ENCODE measurements around the gene MYO9A.

Gene MYO9A

DNA sequence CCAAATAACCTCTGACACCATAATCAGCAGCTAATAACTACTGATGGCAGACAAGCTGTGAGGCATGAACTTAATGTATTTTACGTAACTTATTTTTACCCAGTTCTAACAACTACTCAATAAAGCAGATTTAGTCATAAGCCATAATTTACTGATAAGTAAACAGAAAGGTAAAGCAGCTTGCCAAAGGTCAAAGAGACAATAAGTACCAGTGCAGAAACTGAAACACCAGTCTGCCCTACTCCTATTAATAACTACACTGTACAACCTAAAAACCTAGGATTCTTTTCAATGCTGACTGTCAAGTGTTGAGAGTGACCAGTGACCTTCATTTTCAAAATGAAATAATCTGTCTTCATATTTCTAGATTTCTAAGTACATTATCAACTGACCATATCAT is 155.4 kb downstream of the MYO9A start:
- no peaks in the 10 kb centered on the region for H3K27me3 ChIP-seq
- no peaks in the 10 kb centered on the region for H3K36me3 ChIP-seq
- no peak overlapping the region for H3K4me3 ChIP-seq (ENCODE audit: low read depth, low read length)

DNA sequence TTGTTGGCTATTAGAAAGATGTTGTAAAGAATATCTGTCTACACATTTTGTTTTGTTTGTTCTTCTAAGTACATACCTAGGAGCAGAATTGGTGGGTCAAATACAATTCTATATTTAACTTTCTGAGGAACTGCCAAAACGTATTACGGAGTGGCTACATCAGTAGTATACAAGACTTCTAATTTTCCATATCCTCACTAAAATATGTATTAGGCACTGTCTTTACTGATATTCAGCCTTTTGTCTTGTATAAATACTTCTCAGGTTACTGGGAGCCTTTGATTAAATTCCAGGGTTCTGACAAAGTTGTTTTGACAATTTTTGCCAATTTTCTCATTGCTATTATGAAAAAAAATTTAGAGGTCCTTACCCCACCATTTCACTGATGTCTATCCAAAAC is 160.9 kb downstream of the MYO9A start:
- Histone ChIP-seq H3K36me3 (no peaks in the 10 kb centered on the region), H3K4me1 (no peaks in the 10 kb centered on the region), H3K27me3 (no peaks in the 10 kb centered on the region), H3K4me3 (ENCODE audit: low read depth, low read length) (no peak overlapping the region), H3K9me3 (no peaks in the 10 kb centered on the region)
- no peak for DNase-seq
- TF ChIP-seq, protein P1, sequence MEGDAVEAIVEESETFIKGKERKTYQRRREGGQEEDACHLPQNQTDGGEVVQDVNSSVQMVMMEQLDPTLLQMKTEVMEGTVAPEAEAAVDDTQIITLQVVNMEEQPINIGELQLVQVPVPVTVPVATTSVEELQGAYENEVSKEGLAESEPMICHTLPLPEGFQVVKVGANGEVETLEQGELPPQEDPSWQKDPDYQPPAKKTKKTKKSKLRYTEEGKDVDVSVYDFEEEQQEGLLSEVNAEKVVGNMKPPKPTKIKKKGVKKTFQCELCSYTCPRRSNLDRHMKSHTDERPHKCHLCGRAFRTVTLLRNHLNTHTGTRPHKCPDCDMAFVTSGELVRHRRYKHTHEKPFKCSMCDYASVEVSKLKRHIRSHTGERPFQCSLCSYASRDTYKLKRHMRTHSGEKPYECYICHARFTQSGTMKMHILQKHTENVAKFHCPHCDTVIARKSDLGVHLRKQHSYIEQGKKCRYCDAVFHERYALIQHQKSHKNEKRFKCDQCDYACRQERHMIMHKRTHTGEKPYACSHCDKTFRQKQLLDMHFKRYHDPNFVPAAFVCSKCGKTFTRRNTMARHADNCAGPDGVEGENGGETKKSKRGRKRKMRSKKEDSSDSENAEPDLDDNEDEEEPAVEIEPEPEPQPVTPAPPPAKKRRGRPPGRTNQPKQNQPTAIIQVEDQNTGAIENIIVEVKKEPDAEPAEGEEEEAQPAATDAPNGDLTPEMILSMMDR (IDR thresholded peaks at IDR 0.05; ENCODE audit: low read depth, low read length), result no peak

More for the DNA sequence above, 155.4 kb downstream of the MYO9A start:
- TF ChIP-seq, protein P1 (IDR thresholded peaks at IDR 0.05; ENCODE audit: low read depth, low read length), result no peak
- no peak for DNase-seq
- H3K9me3 ChIP-seq, result no peaks in the 10 kb centered on the region
- peaks cover 5% of the 10 kb centered on the region for H3K4me1 ChIP-seq

DNA sequence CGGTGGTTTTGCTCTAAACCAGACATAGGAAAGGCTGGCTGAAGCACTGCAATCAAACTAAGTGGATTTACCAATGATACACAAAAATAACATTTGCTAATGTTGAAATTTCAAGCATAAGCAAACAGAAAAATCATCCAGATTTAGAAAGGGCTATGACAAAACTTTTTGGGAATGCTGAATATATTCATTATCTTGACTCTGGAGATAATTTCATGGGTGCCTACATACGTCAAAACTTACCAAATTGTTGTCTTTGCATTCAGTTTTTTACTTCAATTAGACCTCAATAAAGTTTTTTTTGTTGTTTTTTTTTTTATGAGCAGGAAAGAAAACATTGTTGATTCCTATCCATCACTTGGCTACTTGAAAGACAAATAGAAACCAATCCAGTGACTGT is 166.8 kb downstream of the MYO9A start:
- Histone ChIP-seq H3K4me3 (ENCODE audit: low read depth, low read length) (no peak overlapping the region), H3K36me3 (no peaks in the 10 kb centered on the region), H3K9me3 (no peaks in the 10 kb centered on the region), H3K27me3 (no peaks in the 10 kb centered on the region), H3K4me1 (no peaks in the 10 kb centered on the region)
- no peak for DNase-seq
- TF ChIP-seq, protein P1 (IDR thresholded peaks at IDR 0.05; ENCODE audit: low read depth, low read length), result no peak

DNA sequence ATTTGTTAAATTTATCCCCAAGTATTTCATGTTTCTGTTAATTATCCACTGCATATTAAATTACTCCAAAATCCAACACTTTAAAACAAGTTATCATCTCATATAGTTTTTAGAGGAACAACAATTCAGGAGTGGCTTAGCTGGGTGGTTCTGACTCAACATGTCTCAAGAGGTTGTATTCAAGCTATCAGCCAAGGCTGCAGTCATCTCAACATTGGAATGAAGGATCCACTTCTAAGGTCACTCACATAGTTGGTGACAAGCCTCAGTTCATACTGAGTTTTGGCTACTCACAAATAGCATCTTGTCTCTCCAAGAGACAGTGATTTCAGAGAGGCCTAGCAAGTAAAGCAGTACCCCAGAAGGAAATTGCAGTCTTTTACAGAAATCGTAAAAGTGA is 172.9 kb downstream of the MYO9A start:
- Histone ChIP-seq H3K9me3 (no peaks in the 10 kb centered on the region), H3K4me1 (no peaks in the 10 kb centered on the region), H3K27me3 (no peaks in the 10 kb centered on the region), H3K36me3 (no peaks in the 10 kb centered on the region), H3K4me3 (ENCODE audit: low read depth, low read length) (no peak overlapping the region)
- no peak for DNase-seq
- TF ChIP-seq, protein P1 (IDR thresholded peaks at IDR 0.05; ENCODE audit: low read depth, low read length), result no peak

DNA sequence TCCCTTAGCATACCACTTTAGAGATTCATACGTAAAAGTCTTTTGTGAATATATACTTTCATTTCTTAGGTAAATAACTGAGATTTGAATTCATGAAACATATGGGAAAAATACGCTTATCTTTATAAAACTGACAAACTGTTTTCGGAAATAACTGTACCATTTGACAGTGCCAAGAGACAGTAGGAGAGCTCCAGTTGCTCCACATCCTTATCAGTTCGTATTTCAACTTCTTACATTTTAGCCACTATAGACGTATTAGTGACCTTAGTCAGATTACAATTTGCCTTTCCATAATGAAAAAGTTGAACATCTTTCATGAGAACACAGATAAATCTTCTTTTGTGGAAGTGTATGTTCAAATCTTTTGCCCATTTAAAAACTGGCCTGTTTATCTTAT is 174.1 kb downstream of the MYO9A start:
- TF ChIP-seq, protein P1 (IDR thresholded peaks at IDR 0.05; ENCODE audit: low read depth, low read length), result no peak
- Histone ChIP-seq H3K27me3 (no peaks in the 10 kb centered on the region), H3K4me3 (ENCODE audit: low read depth, low read length) (no peak overlapping the region), H3K4me1 (no peaks in the 10 kb centered on the region), H3K36me3 (no peaks in the 10 kb centered on the region), H3K9me3 (no peaks in the 10 kb centered on the region)
- no peak for DNase-seq

DNA sequence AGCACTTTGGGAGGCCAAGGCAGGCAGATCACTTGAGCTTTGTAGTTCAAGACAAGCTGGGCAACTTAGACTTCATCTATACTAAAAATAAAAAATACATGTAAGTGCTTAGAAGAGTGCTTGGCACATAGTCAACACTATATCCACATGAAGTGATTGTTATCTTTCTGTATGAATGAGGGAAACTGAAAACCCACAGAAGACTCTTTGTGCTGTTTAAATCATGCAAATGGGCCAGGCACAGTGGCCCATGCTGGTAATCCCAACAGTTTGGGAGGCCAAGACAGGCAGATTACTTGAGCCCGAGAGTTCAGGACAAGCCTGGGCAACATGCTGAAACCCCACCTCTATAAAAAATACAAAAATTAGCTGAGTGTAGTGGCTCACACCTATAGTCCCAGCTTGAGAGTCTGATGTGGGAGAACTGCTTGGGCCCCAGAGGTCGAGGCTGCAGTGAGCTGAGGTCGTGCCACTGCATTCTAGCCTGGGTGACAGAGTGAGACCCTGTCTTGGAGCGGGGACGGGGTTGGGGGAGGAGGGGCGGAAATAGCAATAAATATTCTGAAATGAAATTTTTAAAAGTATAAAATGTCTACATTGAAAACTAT is 177.9 kb downstream of the MYO9A start:
- Histone ChIP-seq H3K27me3 (no peaks in the 10 kb centered on the region), H3K36me3 (no peaks in the 10 kb centered on the region), H3K4me3 (ENCODE audit: low read depth, low read length) (no peak overlapping the region), H3K9me3 (no peaks in the 10 kb centered on the region), H3K4me1 (no peaks in the 10 kb centered on the region)
- no peak for DNase-seq
- TF ChIP-seq, protein P1 (IDR thresholded peaks at IDR 0.05; ENCODE audit: low read depth, low read length), result no peak
